Measurements from ENCODE around the gene GMDS.

GMDS gene

GRCh38 chr6:1895721-1896120 lies 349.7 kb downstream of the GMDS start:
- no peak for DNase-seq (ENCODE audit: low read depth)

- no peak for DNase-seq (ENCODE audit: low read depth)
Measured at GRCh38 chr6:1894954-1895353, 350.5 kb downstream of the GMDS start.

GRCh38 chr6:1893470-1894130 lies 351.8 kb downstream of the GMDS start:
- DNase-seq (ENCODE audit: low read depth) = peak; percentile 13

GRCh38 chr6:1892716-1893115 lies 352.7 kb downstream of the GMDS start:
- no peak for DNase-seq (ENCODE audit: low read depth)

- no peak for DNase-seq (ENCODE audit: low read depth)
Measured at GRCh38 chr6:1890987-1891386, 354.4 kb downstream of the GMDS start.

- DNase-seq (ENCODE audit: low read depth) = no peak
Measured at GRCh38 chr6:1890071-1890470, 355.3 kb downstream of the GMDS start.

- no peak for DNase-seq (ENCODE audit: low read depth)
Measured at GRCh38 chr6:1885576-1886011, 359.8 kb downstream of the GMDS start.

- no peak for DNase-seq (ENCODE audit: low read depth)
Measured at GRCh38 chr6:1884313-1884712, 361.1 kb downstream of the GMDS start.

GRCh38 chr6:1878330-1878729 lies 367.1 kb downstream of the GMDS start:
- DNase-seq (ENCODE audit: low read depth) = no peak

- DNase-seq (ENCODE audit: low read depth) = no peak
Measured at GRCh38 chr6:1873781-1874180, 371.6 kb downstream of the GMDS start.

GRCh38 chr6:1872649-1873131 lies 372.7 kb downstream of the GMDS start:
- peak; percentile 3 for DNase-seq (ENCODE audit: low read depth)

GRCh38 chr6:1871724-1872315 lies 373.6 kb downstream of the GMDS start:
- DNase-seq (ENCODE audit: low read depth) = no peak

- DNase-seq (ENCODE audit: low read depth) = no peak
Measured at GRCh38 chr6:1870932-1871331, 374.5 kb downstream of the GMDS start.

- no peak for DNase-seq (ENCODE audit: low read depth)
Measured at GRCh38 chr6:1870251-1870650, 375.2 kb downstream of the GMDS start.

GRCh38 chr6:1869769-1870168 lies 375.6 kb downstream of the GMDS start:
- DNase-seq (ENCODE audit: low read depth) = no peak

- DNase-seq (ENCODE audit: low read depth) = no peak
Measured at GRCh38 chr6:1869308-1869707, 376.1 kb downstream of the GMDS start.

- DNase-seq (ENCODE audit: low read depth) = no peak
Measured at GRCh38 chr6:1868561-1869261, 376.7 kb downstream of the GMDS start.

GRCh38 chr6:1867197-1867596 lies 378.2 kb downstream of the GMDS start:
- no peak for DNase-seq (ENCODE audit: low read depth)

- no peak for DNase-seq (ENCODE audit: low read depth)
Measured at GRCh38 chr6:1865585-1865984, 379.8 kb downstream of the GMDS start.

- peak; percentile 28 for DNase-seq (ENCODE audit: low read depth)
Measured at GRCh38 chr6:1864496-1864895, 380.9 kb downstream of the GMDS start.

- DNase-seq (ENCODE audit: low read depth) = no peak
Measured at GRCh38 chr6:1862411-1862810, 383.0 kb downstream of the GMDS start.

- no peak for DNase-seq (ENCODE audit: low read depth)
Measured at GRCh38 chr6:1860756-1861348, 384.6 kb downstream of the GMDS start.

- DNase-seq (ENCODE audit: low read depth) = no peak
Measured at GRCh38 chr6:1858859-1859258, 386.5 kb downstream of the GMDS start.

Measured in fibroblast of the conjunctiva (primary cell).